Esophagus muscularis mucosa (tissue), 4 donors: ENCODE data around the gene PAFAH1B2. TPM values are rescaled to one million over a fixed set of nuclear protein-coding genes. Genes with fewer than 3 reads are reported as not detected.
A peak's percentile ranks its signal among the peaks of the same experiment; 100 is the strongest.

Experiments used
- DNase-seq: peaks from one replicate; pipeline ENCODE4 v3.0.0-alpha.2; 2017; ENCODE audit errors: extremely low spot score
- H3K27ac ChIP-seq, 4 donors: fragments of 200-600 bp; sonication (generic); replicated peaks in 1 of 4; 1 replicate in 3 of 4; 2 replicates in 1 of 4; pipeline ENCODE4 v1.5.1; 2016 to 2019; ENCODE audit warnings: mild to moderate bottlenecking in 1 of 4
- H3K27me3 ChIP-seq, 4 donors: fragments of 200-600 bp; sonication (generic); one replicate each; pipeline versions ENCODE4 v1.5.1 to v1.6.0; 2016 to 2019
- H3K36me3 ChIP-seq, 4 donors: fragments of 200-600 bp; sonication (generic); one replicate each; pipeline ENCODE4 v1.5.1; 2016 to 2019
- H3K4me1 ChIP-seq, 4 donors: fragments of 200-600 bp; sonication (generic); one replicate each; pipeline ENCODE4 v1.5.1; 2016 to 2019
- H3K4me3 ChIP-seq, 4 donors: fragments of 200-600 bp; sonication (generic); 1 replicate in 2 of 4; 2 replicates in 2 of 4; pipeline ENCODE4 v1.5.1; 2016 to 2019; ENCODE audit warnings: mild to moderate bottlenecking in 4 of 4, moderate library complexity in 1 of 4
- H3K9me3 ChIP-seq, 4 donors: fragments of 200-600 bp; sonication (generic); 1 replicate in 3 of 4; 2 replicates in 1 of 4; pipeline ENCODE4 v1.5.1; 2016 to 2019
- EP300 ChIP-seq: sonication (generic); formaldehyde crosslinking; IDR thresholded peaks from one replicate; pipeline ENCODE4 v1.6.1; 2017; ENCODE audit warnings: antibody characterized with exemption
- POLR2A ChIP-seq: fragments of 450-650 bp; IDR thresholded peaks from one replicate; pipeline ENCODE4 v1.6.1; 2017; ENCODE audit warnings: antibody characterized with exemption, moderate library complexity, mild to moderate bottlenecking, low read depth
- POLR2AphosphoS5 ChIP-seq, 2 donors: sonication (generic); formaldehyde crosslinking; IDR thresholded peaks; one replicate each; pipeline ENCODE4 v1.6.1; 2017; ENCODE audit warnings: antibody characterized with exemption in 2 of 2
- WGBS: methylation state at CpG from one replicate; pipeline ENCODE4 v1.1.5; 2018; 5-methylcytosine and 5-hydroxymethylcytosine counted together
- intact Hi-C: fragments of 100-400 bp; cut with DNase I; formaldehyde crosslinking; loops from one replicate; pipeline ENCODE4 v1.15.1; 2023
- total RNA-seq, 4 donors: library from RNA; depleted of rRNA; stranded (reverse); fragments of >200 nt; gene quantifications; one replicate each; pipeline versions ENCODE4 v1.1.0 to v1.2.1, GENCODE V29; 2016
- TF ChIP-seq, protein P1 (sequence below), 3 experiments: fragments of 200-600 bp in 2 of 3; fragments of 450-650 bp in 1 of 3; sonication (generic) in 2 of 3; IDR thresholded peaks; one replicate each; pipeline ENCODE4 v1.5.1; 2017 to 2019; ENCODE audit warnings: antibody characterized with exemption in 3 of 3, mild to moderate bottlenecking in 2 of 3, moderate library complexity in 1 of 3

PAFAH1B2 gene
- total RNA-seq, 4 donors from 2014 or later: 40.3 to 63.0 (median 47.4) TPM

DNA sequence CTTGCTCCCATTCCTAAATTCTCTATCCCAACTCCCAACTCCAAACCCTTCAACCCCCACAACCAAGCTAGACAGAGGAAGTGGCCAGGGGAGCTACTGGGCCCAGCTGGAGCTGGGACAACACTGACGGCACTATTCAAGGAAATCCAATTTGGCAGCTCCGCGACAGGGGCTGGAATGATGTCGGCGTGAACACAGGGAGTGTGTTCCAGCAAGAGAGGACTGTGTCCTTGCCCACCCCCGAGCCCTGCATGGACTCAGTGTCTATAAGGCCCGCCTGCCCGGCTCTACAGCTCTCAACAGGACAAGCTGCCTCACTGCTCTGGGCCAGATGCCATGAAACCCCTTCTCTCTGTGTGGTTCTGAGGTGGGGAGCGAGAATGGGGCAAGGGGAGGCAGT is 76.5 kb downstream of the PAFAH1B2 start:
- Histone ChIP-seq H3K4me3 (peak overlapping the region in 3 of 4 donors; percentile 19 to 20 (median 19)), H3K36me3 (peaks cover 0 to 84% (median 48%) of the 10 kb centered on the region in 4 donors), H3K4me1 (peaks cover 53 to 100% (median 99%) of the 10 kb centered on the region in 4 donors), H3K27ac (peak overlapping the region; percentile 84 to 95 (median 94)), H3K9me3 (no peaks in the 10 kb centered on the region), H3K27me3 (no peaks in the 10 kb centered on the region)
- intact Hi-C loops: no loop called here
- TF ChIP-seq, protein P1, sequence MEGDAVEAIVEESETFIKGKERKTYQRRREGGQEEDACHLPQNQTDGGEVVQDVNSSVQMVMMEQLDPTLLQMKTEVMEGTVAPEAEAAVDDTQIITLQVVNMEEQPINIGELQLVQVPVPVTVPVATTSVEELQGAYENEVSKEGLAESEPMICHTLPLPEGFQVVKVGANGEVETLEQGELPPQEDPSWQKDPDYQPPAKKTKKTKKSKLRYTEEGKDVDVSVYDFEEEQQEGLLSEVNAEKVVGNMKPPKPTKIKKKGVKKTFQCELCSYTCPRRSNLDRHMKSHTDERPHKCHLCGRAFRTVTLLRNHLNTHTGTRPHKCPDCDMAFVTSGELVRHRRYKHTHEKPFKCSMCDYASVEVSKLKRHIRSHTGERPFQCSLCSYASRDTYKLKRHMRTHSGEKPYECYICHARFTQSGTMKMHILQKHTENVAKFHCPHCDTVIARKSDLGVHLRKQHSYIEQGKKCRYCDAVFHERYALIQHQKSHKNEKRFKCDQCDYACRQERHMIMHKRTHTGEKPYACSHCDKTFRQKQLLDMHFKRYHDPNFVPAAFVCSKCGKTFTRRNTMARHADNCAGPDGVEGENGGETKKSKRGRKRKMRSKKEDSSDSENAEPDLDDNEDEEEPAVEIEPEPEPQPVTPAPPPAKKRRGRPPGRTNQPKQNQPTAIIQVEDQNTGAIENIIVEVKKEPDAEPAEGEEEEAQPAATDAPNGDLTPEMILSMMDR (IDR thresholded peaks at IDR 0.05): no peak
- TF ChIP-seq EP300 (peak; percentile 7), POLR2A (no peak), POLR2AphosphoS5 (IDR thresholded peaks at IDR 0.05) (peak; percentile 82 to 84)
- DNase-seq: no peak
- 45% methylated on average over 6 of the region's 9 CpGs for WGBS

DNA sequence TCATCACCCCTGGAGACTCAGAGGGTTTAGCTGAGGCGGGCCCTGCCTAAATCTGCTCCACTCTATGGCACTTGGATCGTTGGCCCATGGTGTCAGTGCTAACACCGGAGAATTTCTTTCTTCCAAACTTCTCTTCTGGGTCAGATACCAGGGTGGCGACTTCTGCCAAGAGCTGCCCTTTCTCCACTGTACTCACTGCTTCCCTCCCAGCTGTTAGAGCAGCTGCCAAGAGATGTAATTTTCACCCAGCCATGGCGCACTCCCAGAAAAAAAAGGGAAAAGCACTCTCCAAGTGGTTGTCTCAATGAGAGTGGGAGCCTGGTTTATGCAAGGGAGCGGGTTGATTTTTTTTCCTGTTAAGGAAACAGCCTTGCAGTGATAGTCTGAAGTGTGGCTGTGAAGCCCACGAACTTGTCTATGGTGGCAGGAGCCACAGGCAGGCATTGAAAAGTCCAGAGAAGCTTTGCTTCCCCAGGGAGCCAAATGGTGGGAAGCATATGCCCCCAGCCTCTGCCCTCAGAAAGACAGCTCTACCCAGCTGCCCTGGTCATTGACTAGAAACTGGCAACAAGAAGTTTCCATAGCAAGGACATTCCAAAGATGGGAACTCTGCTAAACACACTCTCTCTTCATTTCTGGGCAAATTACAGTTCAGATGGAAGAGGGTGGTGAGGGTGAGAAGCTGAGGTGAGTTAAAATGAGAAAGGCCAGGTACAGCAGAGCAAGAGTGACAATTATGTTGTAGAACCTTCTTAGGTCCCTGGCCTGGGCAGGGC is 77.1 kb downstream of the PAFAH1B2 start:
- no peak for TF ChIP-seq POLR2A
- TF ChIP-seq, protein P1 (IDR thresholded peaks at IDR 0.05): no peak
- TF ChIP-seq POLR2AphosphoS5 (IDR thresholded peaks at IDR 0.05): peak; percentile 5 to 6
- peak; percentile 69 for TF ChIP-seq EP300
- peak overlapping the region; percentile 84 to 95 (median 94) for H3K27ac ChIP-seq
- peaks cover 53 to 100% (median 100%) of the 10 kb centered on the region in 4 donors for H3K4me1 ChIP-seq
- DNase-seq: no peak
- intact Hi-C loops: no loop called here
- WGBS: 29% methylated on average over 7 of the region's 7 CpGs
- peaks cover 0 to 83% (median 48%) of the 10 kb centered on the region in 4 donors for H3K36me3 ChIP-seq
- peak overlapping the region; percentile 4 to 20 (median 19) for H3K4me3 ChIP-seq
- no peaks in the 10 kb centered on the region for H3K9me3 ChIP-seq
- no peaks in the 10 kb centered on the region for H3K27me3 ChIP-seq

DNA sequence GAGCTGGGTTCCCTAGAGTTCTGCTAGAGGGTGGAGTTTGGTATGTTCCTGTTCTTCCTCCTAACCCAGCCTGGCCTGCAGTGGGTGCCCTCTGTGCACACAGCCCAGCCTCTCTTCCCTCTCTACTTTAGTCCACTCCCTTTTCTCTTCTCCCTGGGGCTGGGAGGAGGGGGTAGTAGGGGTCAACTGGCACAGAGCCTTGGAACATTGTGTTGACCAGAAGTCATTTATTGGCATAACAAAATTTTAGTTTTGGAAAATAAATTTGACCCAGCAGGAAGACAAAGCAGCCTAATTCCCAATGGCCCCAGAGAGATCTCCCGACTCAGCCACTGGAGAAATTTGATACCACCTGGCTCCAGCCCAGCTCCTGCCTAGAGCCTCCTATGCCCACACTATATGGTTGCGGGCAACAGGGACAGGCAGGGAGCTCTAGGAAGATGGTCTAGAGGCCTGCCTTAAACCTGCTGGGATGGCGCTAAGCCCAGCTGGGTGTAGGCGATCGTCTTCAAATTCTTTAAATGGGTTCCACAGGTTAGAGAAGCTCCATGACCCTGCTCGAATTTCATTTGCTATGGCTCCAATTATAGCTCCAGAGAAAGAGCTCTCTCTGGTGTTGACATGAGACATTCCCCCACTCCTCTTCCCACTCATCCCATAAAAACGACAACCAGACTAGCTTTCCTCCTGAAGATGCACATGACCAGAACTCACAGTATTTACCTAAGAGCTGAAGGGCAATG is 77.9 kb downstream of the PAFAH1B2 start:
- intact Hi-C loops: no loop called here
- H3K9me3 ChIP-seq: no peaks in the 10 kb centered on the region
- H3K4me3 ChIP-seq: peak overlapping the region in 3 of 4 donors; percentile 4 to 19 (median 17)
- H3K36me3 ChIP-seq: peaks cover 3 to 80% (median 50%) of the 10 kb centered on the region in 4 donors
- H3K4me1 ChIP-seq: peaks cover 49 to 99% (median 97%) of the 10 kb centered on the region in 4 donors
- H3K27ac ChIP-seq: peak overlapping the region; percentile 84 to 95 (median 94)
- TF ChIP-seq EP300 (no peak), POLR2AphosphoS5 (IDR thresholded peaks at IDR 0.05) (peak; percentile 43 to 77), POLR2A (no peak)
- TF ChIP-seq, protein P1 (IDR thresholded peaks at IDR 0.05): peak in 1 of 3 experiments; percentile 18
- DNase-seq: no peak
- H3K27me3 ChIP-seq: no peaks in the 10 kb centered on the region
- 25% methylated on average over 7 of the region's 7 CpGs for WGBS

DNA sequence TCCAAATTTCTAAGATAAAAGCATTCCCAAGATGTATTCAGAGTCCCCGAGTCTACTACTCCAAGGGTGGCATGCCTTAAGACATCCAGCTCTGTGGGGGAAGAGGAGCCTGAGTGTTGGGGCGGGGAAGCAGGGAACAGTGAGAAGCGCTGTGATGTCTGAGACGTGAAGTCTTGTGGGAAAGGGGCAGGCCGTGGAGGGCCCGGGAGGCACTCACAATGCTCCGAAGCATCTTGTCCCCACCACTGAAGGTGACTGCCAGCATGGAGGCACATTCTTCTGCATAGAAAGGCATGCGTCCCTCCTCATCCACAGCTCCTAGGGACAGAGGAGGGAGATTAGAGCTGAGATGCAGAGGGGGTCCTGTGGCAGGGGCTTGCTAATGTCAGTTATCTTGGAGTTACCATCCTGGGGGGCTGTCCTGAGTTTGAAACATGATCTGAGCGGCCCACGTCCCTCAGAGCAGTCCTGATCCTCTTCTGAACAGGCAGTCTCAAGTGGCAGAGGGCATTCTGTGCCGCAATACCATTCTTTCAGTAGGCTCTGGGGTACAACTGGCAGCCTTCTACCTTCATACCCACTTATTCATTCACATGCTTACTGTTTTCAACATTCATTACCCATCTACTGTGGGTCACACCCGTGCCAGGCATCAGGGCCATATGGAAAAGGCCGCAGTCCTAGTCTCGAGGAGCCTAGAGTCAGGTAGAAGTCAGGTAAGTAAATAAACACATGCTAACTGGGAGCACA is 79.1 kb downstream of the PAFAH1B2 start:
- 90% methylated on average over 14 of the region's 14 CpGs for WGBS
- H3K27ac ChIP-seq: peak overlapping the region; percentile 84 to 95 (median 94)
- H3K27me3 ChIP-seq: no peaks in the 10 kb centered on the region
- intact Hi-C loops: no loop called here
- H3K36me3 ChIP-seq: peaks cover 15 to 80% (median 56%) of the 10 kb centered on the region in 4 donors
- no peak overlapping the region for H3K4me3 ChIP-seq
- peaks cover 42 to 88% (median 85%) of the 10 kb centered on the region in 4 donors for H3K4me1 ChIP-seq
- no peak for TF ChIP-seq POLR2A
- no peak for TF ChIP-seq EP300
- TF ChIP-seq, protein P1 (IDR thresholded peaks at IDR 0.05): no peak
- TF ChIP-seq POLR2AphosphoS5 (IDR thresholded peaks at IDR 0.05): no peak
- DNase-seq: no peak
- H3K9me3 ChIP-seq: no peaks in the 10 kb centered on the region
